Neutrophil (primary cell): ENCODE data around the gene LAMC3.

ENCODE experiments used
- H3K27ac ChIP-seq: fragments of 200-600 bp; sonication (generic); 2 replicates; pipeline ENCODE4 v1.5.1; 2016; ENCODE audit warnings: mild to moderate bottlenecking, moderate library complexity
- H3K27me3 ChIP-seq: fragments of 200-600 bp; sonication (generic); 2 replicates; pipeline ENCODE4 v1.6.0; 2016; ENCODE audit warnings: mild to moderate bottlenecking
- H3K36me3 ChIP-seq: fragments of 200-600 bp; sonication (generic); 2 replicates; pipeline ENCODE4 v1.5.1; 2017
- H3K4me1 ChIP-seq, 2 experiments: fragments of 200-600 bp in 1 of 2; sonication (generic) in 1 of 2; 1 replicate in 1 of 2; 2 replicates in 1 of 2; pipeline versions ENCODE4 v1.5.1 to v1.6.1; 2013 to 2016; ENCODE audit warnings: low read depth in 1 of 2, low read length in 1 of 2, mild to moderate bottlenecking in 1 of 2, moderate library complexity in 1 of 2; ENCODE audit not compliant: control insufficient read depth in 1 of 2, insufficient read depth in 1 of 2
- H3K4me3 ChIP-seq, 2 experiments: fragments of 200-600 bp in 1 of 2; sonication (generic) in 1 of 2; 1 replicate in 1 of 2; 2 replicates in 1 of 2; pipeline ENCODE4 v1.5.1; 2013 to 2016; ENCODE audit warnings: low read depth in 1 of 2, low read length in 1 of 2, mild to moderate bottlenecking in 1 of 2, moderate library complexity in 1 of 2
- H3K9me3 ChIP-seq: fragments of 200-600 bp; sonication (generic); 2 replicates; pipeline ENCODE4 v1.5.1; 2016
- CTCF ChIP-seq: fragments of 200-600 bp; sonication (generic); IDR thresholded peaks from 2 replicates; pipeline ENCODE4 v1.5.1; 2016; ENCODE audit warnings: antibody characterized with exemption

Gene LAMC3

GRCh38 chr9:131072107-131072870 lies 63.3 kb downstream of the LAMC3 start:
- no peaks in the 10 kb centered on the region for H3K36me3 ChIP-seq
- no peak overlapping the region for H3K4me3 ChIP-seq
- no peaks in the 10 kb centered on the region for H3K9me3 ChIP-seq
- H3K4me1 ChIP-seq, result no peaks in the 10 kb centered on the region
- no peak overlapping the region for H3K27ac ChIP-seq
- H3K27me3 ChIP-seq, result no peaks in the 10 kb centered on the region
- no peak for TF ChIP-seq CTCF

GRCh38 chr9:131072871-131073237 lies 63.9 kb downstream of the LAMC3 start:
- no peak for TF ChIP-seq CTCF

GRCh38 chr9:131076347-131077195 lies 67.6 kb downstream of the LAMC3 start:
- no peaks in the 10 kb centered on the region for H3K27me3 ChIP-seq

More at GRCh38 chr9:131072871-131073237, 63.9 kb downstream of the LAMC3 start:
- Histone ChIP-seq H3K27me3 (no peaks in the 10 kb centered on the region), H3K4me1 (no peaks in the 10 kb centered on the region), H3K4me3 (no peak overlapping the region), H3K36me3 (no peaks in the 10 kb centered on the region), H3K9me3 (no peaks in the 10 kb centered on the region), H3K27ac (no peak overlapping the region)

GRCh38 chr9:131078427-131079366 lies 69.7 kb downstream of the LAMC3 start:
- Histone ChIP-seq H3K4me1 (no peaks in the 10 kb centered on the region), H3K4me3 (no peak overlapping the region), H3K27ac (no peak overlapping the region), H3K27me3 (no peaks in the 10 kb centered on the region), H3K9me3 (no peaks in the 10 kb centered on the region), H3K36me3 (no peaks in the 10 kb centered on the region)
- TF ChIP-seq CTCF, result no peak

More at GRCh38 chr9:131076347-131077195, 67.6 kb downstream of the LAMC3 start:
- Histone ChIP-seq H3K9me3 (no peaks in the 10 kb centered on the region), H3K36me3 (no peaks in the 10 kb centered on the region), H3K4me3 (no peak overlapping the region), H3K4me1 (no peaks in the 10 kb centered on the region), H3K27ac (no peak overlapping the region)
- no peak for TF ChIP-seq CTCF

GRCh38 chr9:131080589-131080988 lies 71.6 kb downstream of the LAMC3 start:
- Histone ChIP-seq H3K36me3 (no peaks in the 10 kb centered on the region), H3K4me3 (no peak overlapping the region), H3K27me3 (peaks cover 3% of the 10 kb centered on the region), H3K9me3 (no peaks in the 10 kb centered on the region), H3K4me1 (no peaks in the 10 kb centered on the region), H3K27ac (no peak overlapping the region)
- TF ChIP-seq CTCF, result no peak
